DND-41 (cell line): ENCODE results near the gene SIN3A.

Experiments
- ATAC-seq: fragments of 200-7000 bp; cut with Tn5 transposase; 3 replicates; pipeline ENCODE4 v1.9.1; 2021; ENCODE audit warnings: low read depth; ENCODE audit not compliant: insufficient read depth
- DNase-seq: peaks from one replicate; pipeline ENCODE4 v3.0.0-alpha.2; 2020
- H2AFZ ChIP-seq: 2 replicates; pipeline ENCODE4 v1.6.0; 2012; ENCODE audit warnings: low read depth, low read length
- H3K27ac ChIP-seq: 2 replicates; pipeline ENCODE4 v1.5.1; 2012; ENCODE audit warnings: low read length, inconsistent platforms
- H3K27me3 ChIP-seq: fragments of 200-600 bp; sonication (generic); 2 replicates; pipeline ENCODE4 v1.6.0; 2012; ENCODE audit warnings: low read length, mild to moderate bottlenecking, inconsistent platforms; ENCODE audit not compliant: insufficient read depth, poor library complexity
- H3K36me3 ChIP-seq: 2 replicates; pipeline ENCODE4 v1.5.1; 2012; ENCODE audit warnings: low read length, inconsistent platforms; ENCODE audit not compliant: insufficient read depth
- H3K4me1 ChIP-seq: 2 replicates; pipeline ENCODE4 v1.5.1; 2012; ENCODE audit warnings: mild to moderate bottlenecking, low read length; ENCODE audit not compliant: insufficient read depth
- H3K4me2 ChIP-seq: 2 replicates; pipeline ENCODE4 v1.6.0; 2012; ENCODE audit warnings: mild to moderate bottlenecking, moderate library complexity, low read length, inconsistent platforms; ENCODE audit not compliant: insufficient read depth
- H3K4me3 ChIP-seq, 2 experiments: fragments of 200-600 bp in 1 of 2; shearing (Covaris generic) in 1 of 2; 2 replicates each; pipeline ENCODE4 v1.5.1; 2012 to 2016; ENCODE audit warnings: inconsistent platforms in 2 of 2, low read length in 2 of 2, mild to moderate bottlenecking in 2 of 2, low read depth in 1 of 2, moderate library complexity in 1 of 2
- H3K79me2 ChIP-seq: 2 replicates; pipeline ENCODE4 v1.6.0; 2012; ENCODE audit warnings: low read length, inconsistent platforms; ENCODE audit not compliant: insufficient read depth
- H3K9ac ChIP-seq: 2 replicates; pipeline ENCODE4 v1.6.0; 2012; ENCODE audit warnings: low read depth, mild to moderate bottlenecking, inconsistent platforms, low read length, moderate library complexity
- H3K9me3 ChIP-seq: 2 replicates; pipeline ENCODE4 v1.5.1; 2012; ENCODE audit warnings: low read length, moderate library complexity, mild to moderate bottlenecking, inconsistent platforms; ENCODE audit not compliant: insufficient read depth, severe bottlenecking
- H4K20me1 ChIP-seq: 2 replicates; pipeline ENCODE4 v1.6.0; 2012; ENCODE audit warnings: low read length; ENCODE audit not compliant: insufficient read depth
- CTCF ChIP-seq: IDR thresholded peaks from 2 replicates; pipeline ENCODE4 v1.5.1; 2012; ENCODE audit warnings: borderline replicate concordance, low read length, moderate library complexity, mild to moderate bottlenecking; ENCODE audit not compliant: poor library complexity, severe bottlenecking; ENCODE audit errors: extremely low read depth
- EZH2 ChIP-seq: IDR thresholded peaks from 3 replicates; pipeline ENCODE4 v1.6.1; 2012; ENCODE audit warnings: borderline replicate concordance, low read depth, mild to moderate bottlenecking, moderate library complexity, low read length, inconsistent platforms; ENCODE audit not compliant: severe bottlenecking

The SIN3A gene

GRCh38 chr15:75358771-75359536, 92.5 kb downstream of the SIN3A start:
- DNase-seq = no peak
- ATAC-seq = no peak
- Histone ChIP-seq H3K27ac (no peak overlapping the region), H3K36me3 (peaks cover 60% of the 10 kb centered on the region), H3K4me2 (no peak overlapping the region), H3K79me2 (no peaks in the 10 kb centered on the region), H3K9me3 (no peaks in the 10 kb centered on the region), H3K9ac (no peak overlapping the region), H3K27me3 (no peaks in the 10 kb centered on the region), H3K4me1 (no peaks in the 10 kb centered on the region), H4K20me1 (peaks cover 1% of the 10 kb centered on the region; the same call in 1 of the 2 replicates), H3K4me3 (no peak overlapping the region), H2AFZ (no peak overlapping the region)
- TF ChIP-seq CTCF (no peak), EZH2 (no peak)

GRCh38 chr15:75357976-75358673, 93.4 kb downstream of the SIN3A start:
- H3K79me2 ChIP-seq = no peaks in the 10 kb centered on the region
- no peak overlapping the region for H3K27ac ChIP-seq
- no peaks in the 10 kb centered on the region; the same call in 1 of the 2 replicates for H4K20me1 ChIP-seq
- TF ChIP-seq CTCF = no peak
- no peak for TF ChIP-seq EZH2
- no peak overlapping the region for H2AFZ ChIP-seq
- peaks cover 60% of the 10 kb centered on the region for H3K36me3 ChIP-seq
- no peak overlapping the region for H3K9ac ChIP-seq
- no peaks in the 10 kb centered on the region for H3K27me3 ChIP-seq
- H3K4me1 ChIP-seq = no peaks in the 10 kb centered on the region
- no peak for ATAC-seq
- H3K4me3 ChIP-seq = no peak overlapping the region
- no peaks in the 10 kb centered on the region for H3K9me3 ChIP-seq
- DNase-seq = no peak
- H3K4me2 ChIP-seq = no peak overlapping the region

- Histone ChIP-seq H2AFZ (no peak overlapping the region), H4K20me1 (no peaks in the 10 kb centered on the region; the same call in 1 of the 2 replicates)
- TF ChIP-seq CTCF (no peak), EZH2 (no peak)
These were observed 95.0 kb downstream of the SIN3A start for GRCh38 chr15:75356517-75356916.

More at GRCh38 chr15:75356517-75356916, 95.0 kb downstream of the SIN3A start:
- H3K9ac ChIP-seq = no peak overlapping the region
- ATAC-seq = no peak
- H3K79me2 ChIP-seq = no peaks in the 10 kb centered on the region
- no peaks in the 10 kb centered on the region for H3K9me3 ChIP-seq
- H3K27ac ChIP-seq = no peak overlapping the region
- H3K4me3 ChIP-seq = no peak overlapping the region
- H3K36me3 ChIP-seq = peaks cover 46% of the 10 kb centered on the region
- no peaks in the 10 kb centered on the region for H3K27me3 ChIP-seq
- no peak for DNase-seq
- H3K4me1 ChIP-seq = no peaks in the 10 kb centered on the region
- no peak overlapping the region for H3K4me2 ChIP-seq
